Activated CD4-positive, alpha-beta T cell treated with anti-CD3 and anti-CD28 coated beads, Interleukin-2, amount 50 U/mL, for 48 hours (primary cell): ENCODE data around the gene NUP37.

Experiments
- DNase-seq, 2 experiments: peaks; one replicate each; pipeline ENCODE4 v3.0.0-alpha.2; 2020

NUP37 gene

GRCh38 chr12:102024765-102025164 lies 95.1 kb downstream of the NUP37 start:
- no peak for DNase-seq

- DNase-seq, result no peak
Observed at GRCh38 chr12:102023343-102023930, 96.5 kb downstream of the NUP37 start.
